DND-41 (cell line): ENCODE data around the gene BRSK2.

Source experiments
- ATAC-seq: fragments of 200-7000 bp; cut with Tn5 transposase; 3 replicates; pipeline ENCODE4 v1.9.1; 2021; ENCODE audit warnings: low read depth; ENCODE audit not compliant: insufficient read depth
- DNase-seq: peaks from one replicate; pipeline ENCODE4 v3.0.0-alpha.2; 2020
- H2AFZ ChIP-seq: 2 replicates; pipeline ENCODE4 v1.6.0; 2012; ENCODE audit warnings: low read depth, low read length
- H3K27ac ChIP-seq: 2 replicates; pipeline ENCODE4 v1.5.1; 2012; ENCODE audit warnings: low read length, inconsistent platforms
- H3K27me3 ChIP-seq: fragments of 200-600 bp; sonication (generic); 2 replicates; pipeline ENCODE4 v1.6.0; 2012; ENCODE audit warnings: low read length, mild to moderate bottlenecking, inconsistent platforms; ENCODE audit not compliant: insufficient read depth, poor library complexity
- H3K36me3 ChIP-seq: 2 replicates; pipeline ENCODE4 v1.5.1; 2012; ENCODE audit warnings: low read length, inconsistent platforms; ENCODE audit not compliant: insufficient read depth
- H3K4me1 ChIP-seq: 2 replicates; pipeline ENCODE4 v1.5.1; 2012; ENCODE audit warnings: mild to moderate bottlenecking, low read length; ENCODE audit not compliant: insufficient read depth
- H3K4me2 ChIP-seq: 2 replicates; pipeline ENCODE4 v1.6.0; 2012; ENCODE audit warnings: mild to moderate bottlenecking, moderate library complexity, low read length, inconsistent platforms; ENCODE audit not compliant: insufficient read depth
- H3K4me3 ChIP-seq, 2 experiments: fragments of 200-600 bp in 1 of 2; shearing (Covaris generic) in 1 of 2; 2 replicates each; pipeline ENCODE4 v1.5.1; 2012 to 2016; ENCODE audit warnings: inconsistent platforms in 2 of 2, low read length in 2 of 2, mild to moderate bottlenecking in 2 of 2, low read depth in 1 of 2, moderate library complexity in 1 of 2
- H3K79me2 ChIP-seq: 2 replicates; pipeline ENCODE4 v1.6.0; 2012; ENCODE audit warnings: low read length, inconsistent platforms; ENCODE audit not compliant: insufficient read depth
- H3K9ac ChIP-seq: 2 replicates; pipeline ENCODE4 v1.6.0; 2012; ENCODE audit warnings: low read depth, mild to moderate bottlenecking, inconsistent platforms, low read length, moderate library complexity
- H3K9me3 ChIP-seq: 2 replicates; pipeline ENCODE4 v1.5.1; 2012; ENCODE audit warnings: low read length, moderate library complexity, mild to moderate bottlenecking, inconsistent platforms; ENCODE audit not compliant: insufficient read depth, severe bottlenecking
- H4K20me1 ChIP-seq: 2 replicates; pipeline ENCODE4 v1.6.0; 2012; ENCODE audit warnings: low read length; ENCODE audit not compliant: insufficient read depth
- CTCF ChIP-seq: IDR thresholded peaks from 2 replicates; pipeline ENCODE4 v1.5.1; 2012; ENCODE audit warnings: borderline replicate concordance, low read length, moderate library complexity, mild to moderate bottlenecking; ENCODE audit not compliant: poor library complexity, severe bottlenecking; ENCODE audit errors: extremely low read depth
- EZH2 ChIP-seq: IDR thresholded peaks from 3 replicates; pipeline ENCODE4 v1.6.1; 2012; ENCODE audit warnings: borderline replicate concordance, low read depth, mild to moderate bottlenecking, moderate library complexity, low read length, inconsistent platforms; ENCODE audit not compliant: severe bottlenecking

Gene BRSK2

GRCh38 chr11:1510928-1511327 lies 121.2 kb downstream of the BRSK2 start:
- TF ChIP-seq EZH2: no peak
- TF ChIP-seq CTCF: no peak
- DNase-seq (no peak), ATAC-seq (no peak)
- no peaks in the 10 kb centered on the region for H3K9me3 ChIP-seq
- no peak overlapping the region for H2AFZ ChIP-seq
- peaks cover 83% of the 10 kb centered on the region for H3K79me2 ChIP-seq
- no peaks in the 10 kb centered on the region for H3K27me3 ChIP-seq
- H3K9ac ChIP-seq: no peak overlapping the region
- H3K4me2 ChIP-seq: no peak overlapping the region
- no peak overlapping the region for H3K27ac ChIP-seq
- no peaks in the 10 kb centered on the region for H3K36me3 ChIP-seq
- H3K4me1 ChIP-seq: no peaks in the 10 kb centered on the region
- H3K4me3 ChIP-seq: no peak overlapping the region
- peaks cover 82% of the 10 kb centered on the region for H4K20me1 ChIP-seq

GRCh38 chr11:1511937-1512496 lies 122.3 kb downstream of the BRSK2 start:
- Histone ChIP-seq H3K4me2 (no peak overlapping the region), H3K27ac (no peak overlapping the region), H3K9me3 (no peaks in the 10 kb centered on the region), H3K4me3 (no peak overlapping the region), H4K20me1 (peaks cover 83% of the 10 kb centered on the region), H3K79me2 (peaks cover 85% of the 10 kb centered on the region), H3K9ac (no peak overlapping the region), H2AFZ (no peak overlapping the region), H3K27me3 (no peaks in the 10 kb centered on the region), H3K36me3 (no peaks in the 10 kb centered on the region), H3K4me1 (no peaks in the 10 kb centered on the region)
- TF ChIP-seq CTCF (no peak), EZH2 (no peak)
- ATAC-seq (no peak), DNase-seq (no peak)
